RCC 7860 (cell line): Measurements from ENCODE around the gene ARID1B.

Experiments
- DNase-seq: peaks from one replicate; pipeline ENCODE4 v3.0.0-alpha.2; 2015; ENCODE audit warnings: low spot score
- FAIRE-seq: peaks from 2 replicates; lab custom pipeline; 2012; peaks lifted over from hg19 to GRCh38; lab: Jason Lieb, UNC

Gene ARID1B

DNA sequence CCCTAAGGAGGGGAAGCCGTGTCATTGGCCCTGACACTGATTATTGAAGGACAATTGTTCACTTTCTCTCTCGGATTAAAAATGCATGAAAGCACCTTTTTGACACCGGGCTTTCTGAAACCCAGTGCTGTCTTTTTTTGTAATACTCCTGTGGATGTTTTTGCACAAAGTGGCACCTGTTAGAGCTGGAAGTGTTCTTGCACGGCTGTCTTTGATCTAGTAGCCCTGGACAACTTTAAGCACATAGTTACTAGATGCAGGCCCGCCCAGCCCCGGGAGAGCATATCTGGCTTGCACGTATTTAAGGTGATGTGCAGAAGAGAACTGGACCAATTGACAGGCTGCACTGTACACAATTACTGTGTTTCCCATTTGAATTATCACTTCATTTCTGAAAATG is 72.6 kb downstream of the ARID1B start:
- FAIRE-seq (no peak), DNase-seq (no peak)

GRCh38 chr6:156850353-156850752 is 73.2 kb downstream of the ARID1B start:
- no peak for DNase-seq
- FAIRE-seq: no peak

GRCh38 chr6:156851454-156851921 is 74.3 kb downstream of the ARID1B start:
- no peak for DNase-seq
- no peak for FAIRE-seq

DNA sequence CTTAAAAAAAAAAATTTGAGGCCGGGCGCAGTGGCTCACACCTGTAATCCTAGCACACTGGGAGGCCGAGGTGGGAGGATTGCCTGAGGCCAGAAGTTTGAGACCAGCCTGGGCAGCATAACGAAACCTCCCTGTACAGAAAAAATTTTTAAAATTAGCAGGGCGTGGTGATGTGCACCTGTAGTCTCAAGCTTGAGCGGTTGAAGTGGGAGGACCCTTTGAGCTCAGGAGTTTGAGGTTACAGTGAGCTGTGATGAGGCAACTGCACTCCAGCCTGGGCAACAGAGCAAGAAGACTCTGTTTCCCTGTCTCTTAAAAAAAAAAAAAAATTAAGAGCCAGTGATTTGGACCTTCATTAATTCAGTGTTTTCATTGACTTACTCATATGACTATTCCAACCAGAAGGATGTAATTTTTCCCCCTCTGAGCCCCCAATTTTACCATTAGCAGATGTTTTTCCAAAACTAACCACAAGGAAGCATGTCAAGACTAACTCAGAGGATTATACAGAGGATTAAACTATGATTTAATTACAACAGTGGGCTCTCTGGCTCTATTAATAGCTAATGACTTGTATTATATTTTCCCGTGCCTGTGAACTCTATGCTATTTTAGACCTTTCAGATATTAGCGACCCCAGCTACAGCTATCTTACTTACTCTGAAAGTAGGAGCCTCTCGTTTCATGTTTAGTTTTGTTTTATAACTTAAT is 75.1 kb downstream of the ARID1B start:
- no peak for DNase-seq
- no peak for FAIRE-seq

- FAIRE-seq (no peak), DNase-seq (no peak)
Measured at GRCh38 chr6:156852858-156853216, 75.7 kb downstream of the ARID1B start.

DNA sequence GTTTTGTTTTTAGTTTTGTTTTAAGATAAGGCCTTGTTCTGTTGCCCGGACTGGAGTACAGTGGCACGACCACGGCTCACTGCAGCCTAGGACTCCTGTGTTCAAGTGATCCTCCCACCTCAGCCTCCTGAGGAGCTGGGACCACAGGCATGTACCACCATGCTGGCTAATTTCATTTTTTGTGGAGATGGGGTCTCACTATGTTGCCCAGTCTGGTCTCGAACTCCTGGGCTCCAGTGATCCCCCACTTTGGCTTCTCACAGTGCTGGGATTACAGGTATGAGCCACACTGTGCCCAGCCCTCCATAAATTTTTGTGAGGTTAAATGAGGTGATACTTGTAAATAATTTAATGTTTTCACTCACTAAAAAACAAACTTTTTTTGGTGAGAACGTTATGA is 76.6 kb downstream of the ARID1B start:
- DNase-seq (no peak), FAIRE-seq (no peak)

DNA sequence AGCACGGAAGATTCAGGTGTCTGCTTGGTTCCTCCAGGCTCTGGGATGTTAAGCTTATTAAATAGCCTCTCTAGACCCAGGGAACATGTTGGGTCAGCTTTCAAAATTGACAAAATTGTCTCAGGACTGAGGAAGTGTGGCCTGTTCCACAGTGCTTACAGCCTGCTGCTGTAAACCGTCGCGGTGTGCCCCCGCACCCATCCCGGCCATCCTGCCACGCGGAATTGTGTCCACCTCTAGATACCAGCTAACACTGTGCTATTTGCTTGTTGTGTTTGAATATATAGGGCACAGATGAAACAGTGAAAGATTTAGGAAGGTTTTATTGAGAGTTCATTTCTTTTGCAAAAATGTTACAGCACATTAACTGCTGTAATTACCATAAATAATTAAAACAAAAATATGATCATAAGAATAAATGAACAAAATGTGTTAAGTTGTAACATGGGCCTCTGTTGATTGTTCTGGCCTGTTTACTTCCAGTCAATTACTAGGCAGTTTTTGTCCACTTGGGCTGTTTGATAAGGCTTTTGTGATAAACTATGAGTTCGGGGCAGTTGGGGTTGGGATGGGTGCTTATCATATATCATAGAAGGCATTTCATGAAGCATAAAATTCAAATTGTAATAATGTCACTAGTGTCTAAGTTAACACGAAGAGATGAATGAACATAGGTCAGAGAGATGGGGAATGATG is 77.4 kb downstream of the ARID1B start:
- DNase-seq: no peak
- FAIRE-seq: no peak

DNA sequence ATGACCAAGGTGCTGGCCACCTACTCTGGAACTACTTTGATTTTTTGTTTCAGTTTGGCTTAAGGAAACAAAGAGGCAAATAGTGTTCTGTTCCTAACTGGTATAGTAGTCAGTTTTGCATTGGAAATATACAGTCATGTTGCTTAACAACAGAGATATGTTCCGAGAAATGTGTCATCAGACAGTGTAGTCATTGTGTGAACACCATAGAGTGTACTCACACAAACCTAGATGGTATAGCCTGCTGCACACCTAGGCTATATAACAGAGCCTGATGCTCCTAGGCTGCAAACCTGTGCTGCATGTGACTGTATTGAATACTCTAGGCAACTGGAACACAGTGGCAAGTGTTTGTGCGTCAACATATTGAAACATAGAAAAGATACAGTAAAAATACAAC is 80.4 kb downstream of the ARID1B start:
- DNase-seq (no peak), FAIRE-seq (no peak)

DNA sequence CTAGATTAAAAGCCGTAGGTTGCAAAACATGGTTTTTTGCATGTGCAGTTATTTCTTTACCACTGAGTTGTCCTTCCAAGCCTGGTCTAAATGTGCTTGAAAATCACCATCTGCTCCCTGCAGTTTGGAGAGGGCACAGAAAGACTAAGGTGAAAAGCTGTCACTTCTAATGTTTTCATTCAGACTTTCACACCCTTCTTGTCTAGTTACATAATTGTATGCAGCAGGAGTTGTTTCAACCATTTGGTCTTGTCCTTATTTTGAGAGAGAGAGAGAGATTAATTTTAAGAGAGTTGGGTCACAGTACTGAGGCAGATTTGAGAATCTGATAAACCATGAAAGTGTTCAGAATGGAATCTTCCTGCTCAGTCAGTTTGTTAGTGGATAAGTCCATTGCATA is 82.5 kb downstream of the ARID1B start:
- no peak for FAIRE-seq
- no peak for DNase-seq

GRCh38 chr6:156862711-156863110 is 85.5 kb downstream of the ARID1B start:
- DNase-seq (no peak), FAIRE-seq (no peak)

GRCh38 chr6:156863504-156863903 is 86.3 kb downstream of the ARID1B start:
- no peak for DNase-seq
- FAIRE-seq: no peak

DNA sequence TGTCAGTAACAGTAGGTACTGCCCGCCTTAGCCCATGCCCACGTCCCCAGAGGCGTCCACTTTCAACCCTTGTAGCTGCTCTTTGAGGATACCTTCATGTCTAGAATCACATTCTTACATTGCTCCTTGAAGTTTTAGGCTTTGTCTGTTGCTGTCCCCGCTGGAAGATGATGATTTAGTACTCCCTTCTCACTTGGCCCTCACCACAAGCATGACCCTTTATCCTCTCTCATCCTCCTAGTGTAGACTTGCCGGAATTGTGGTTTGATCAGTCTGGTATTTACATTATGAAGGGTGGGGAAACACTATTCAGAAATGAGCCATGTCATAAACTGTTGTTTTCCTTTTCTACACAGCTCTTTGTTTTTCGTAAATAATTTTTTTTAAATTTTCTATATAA is 87.4 kb downstream of the ARID1B start:
- DNase-seq: no peak
- FAIRE-seq: no peak

DNA sequence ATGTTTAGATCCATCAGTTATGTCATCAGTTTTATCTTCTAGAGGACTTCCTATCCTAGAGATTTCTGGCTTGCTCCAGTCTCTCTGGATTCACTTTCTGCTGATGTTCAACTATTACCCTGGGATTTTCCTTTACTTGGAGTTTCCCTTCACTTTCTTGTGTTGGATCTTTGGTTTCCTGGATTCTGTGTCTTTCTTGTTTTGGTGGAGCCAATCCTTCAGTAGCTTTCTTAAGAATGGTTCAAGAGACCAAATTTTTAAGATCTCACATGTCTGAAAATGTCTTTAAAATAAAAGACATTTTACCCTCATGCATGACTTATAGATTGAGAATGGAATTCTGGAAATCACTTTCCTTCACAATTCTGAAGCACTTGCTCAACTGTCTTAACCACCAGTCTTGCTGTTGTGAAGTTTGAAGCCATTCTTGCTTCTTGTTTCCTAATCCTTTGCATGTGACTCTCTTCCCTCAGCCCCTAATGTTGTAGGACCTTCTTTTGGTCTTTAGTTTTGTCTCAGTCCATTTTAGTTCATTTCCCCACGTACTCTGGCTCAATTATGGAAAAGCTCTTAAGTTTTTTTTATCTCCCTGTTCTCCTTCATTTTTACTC is 87.9 kb downstream of the ARID1B start:
- FAIRE-seq (no peak), DNase-seq (no peak)

DNA sequence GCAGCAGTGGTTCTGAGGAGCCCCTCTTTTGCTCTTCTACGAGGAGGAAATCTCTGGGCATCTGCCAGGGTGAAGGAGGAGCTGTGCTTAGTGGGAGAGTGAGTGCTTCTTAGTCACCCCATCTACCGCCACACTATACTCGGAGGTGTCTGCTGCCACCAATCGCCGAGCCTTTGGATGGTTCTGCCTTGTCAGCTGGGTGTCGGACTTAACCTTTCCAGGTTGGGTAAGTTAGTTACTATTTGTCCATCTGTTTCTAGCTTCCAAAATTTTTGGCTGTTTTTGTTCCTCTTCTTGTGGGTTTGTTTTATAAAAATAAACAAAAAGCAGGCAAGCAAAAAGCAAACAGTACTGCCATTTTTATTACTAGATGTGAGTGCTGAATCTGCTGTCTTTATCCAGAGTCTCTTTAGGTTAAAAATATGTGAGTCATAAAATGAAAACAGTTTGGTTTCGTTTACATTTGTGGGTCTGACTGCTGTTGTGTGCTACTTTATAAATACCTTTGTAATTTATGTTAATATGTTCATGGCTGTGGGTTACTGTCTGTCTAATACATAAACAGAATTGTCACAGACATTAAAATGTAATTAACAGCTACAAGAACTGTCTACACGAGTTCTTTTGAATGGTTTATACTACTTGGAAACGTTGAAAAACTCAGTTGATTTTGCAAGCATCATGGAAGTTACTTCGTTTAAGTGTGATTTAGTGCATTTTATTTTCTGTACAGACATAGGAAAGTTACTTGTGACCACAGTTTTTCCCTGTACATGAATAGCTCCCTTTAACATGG is 89.2 kb downstream of the ARID1B start:
- peak; percentile 45 for DNase-seq

GRCh38 chr6:156867121-156867520 is 89.9 kb downstream of the ARID1B start:
- DNase-seq (no peak), FAIRE-seq (no peak)

More for the DNA sequence above, 89.2 kb downstream of the ARID1B start:
- FAIRE-seq: peak; percentile 35

DNA sequence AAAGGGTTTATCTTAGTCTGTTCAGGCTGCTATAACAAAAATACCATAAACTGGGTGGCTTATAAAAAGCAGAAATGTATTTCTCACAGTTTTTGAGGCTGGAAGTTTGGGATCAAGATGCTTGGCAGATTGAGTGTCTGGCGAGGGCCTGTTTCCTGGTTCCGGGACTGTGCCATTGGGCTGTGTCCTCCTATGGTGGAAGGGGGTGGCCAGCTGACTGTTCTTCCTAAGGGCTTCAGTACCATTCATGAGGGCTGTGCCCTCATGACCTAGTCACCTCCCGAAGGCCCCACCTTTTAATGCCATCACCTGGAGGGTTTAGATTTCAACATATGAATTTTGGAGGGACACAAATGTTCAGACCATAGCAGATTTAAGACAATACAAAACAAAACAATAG is 91.2 kb downstream of the ARID1B start:
- no peak for DNase-seq
- FAIRE-seq: no peak

- DNase-seq (no peak), FAIRE-seq (no peak)
Measured at GRCh38 chr6:156869980-156870398, 92.8 kb downstream of the ARID1B start.

GRCh38 chr6:156870924-156871539 is 93.9 kb downstream of the ARID1B start:
- DNase-seq (no peak), FAIRE-seq (no peak)

- FAIRE-seq: no peak
- DNase-seq: no peak
Measured at GRCh38 chr6:156872903-156873302, 95.7 kb downstream of the ARID1B start.

- FAIRE-seq (no peak), DNase-seq (no peak)
Measured at GRCh38 chr6:156873654-156874380, 96.6 kb downstream of the ARID1B start.
